SK-N-SH (cell line): ENCODE data around the gene IKZF1.

Experiments
- POLR2AphosphoS5 ChIP-seq: IDR thresholded peaks from 2 replicates; pipeline ENCODE4 v1.6.1; 2012; ENCODE audit warnings: low read depth, low read length
- TF ChIP-seq, protein P1 (sequence below): IDR thresholded peaks from 2 replicates; pipeline ENCODE4 v1.6.1; 2012; ENCODE audit warnings: mild to moderate bottlenecking, low read depth, low read length, moderate library complexity

DNA sequence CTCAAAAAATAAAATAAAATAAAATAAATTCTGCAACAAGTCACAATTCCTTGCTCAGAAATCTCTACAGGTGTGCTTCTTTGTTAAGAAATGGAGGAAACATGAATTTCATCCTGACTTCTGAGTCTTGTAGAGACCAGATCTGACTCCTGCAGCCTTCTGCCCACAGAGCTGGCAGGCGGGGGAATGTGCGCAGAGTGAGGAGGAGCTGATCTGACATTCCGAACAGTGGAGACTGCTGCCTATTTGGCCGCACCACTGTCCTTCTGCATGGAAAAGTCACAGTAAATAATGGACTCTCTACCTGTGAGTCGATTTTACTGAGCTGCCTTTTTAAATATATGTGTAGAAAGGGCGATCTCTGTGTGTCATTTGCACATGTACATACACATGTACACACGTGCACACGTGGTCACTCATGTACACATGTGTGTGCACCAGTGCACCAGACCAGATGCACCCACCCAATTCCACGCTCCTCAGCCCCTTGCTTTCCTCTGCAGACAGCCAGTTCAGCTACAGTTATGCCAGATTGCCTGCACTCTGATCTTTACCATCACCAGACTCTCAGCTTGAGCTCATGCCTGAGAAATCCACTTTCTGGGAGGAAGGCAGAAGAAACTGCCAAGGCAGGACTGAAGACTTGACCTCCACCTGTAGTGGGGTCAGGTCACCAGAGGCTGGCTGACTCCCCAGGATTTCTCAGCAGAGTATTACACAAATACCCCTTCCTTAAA, 54.9 kb downstream of the IKZF1 start:
- TF ChIP-seq, protein P1, sequence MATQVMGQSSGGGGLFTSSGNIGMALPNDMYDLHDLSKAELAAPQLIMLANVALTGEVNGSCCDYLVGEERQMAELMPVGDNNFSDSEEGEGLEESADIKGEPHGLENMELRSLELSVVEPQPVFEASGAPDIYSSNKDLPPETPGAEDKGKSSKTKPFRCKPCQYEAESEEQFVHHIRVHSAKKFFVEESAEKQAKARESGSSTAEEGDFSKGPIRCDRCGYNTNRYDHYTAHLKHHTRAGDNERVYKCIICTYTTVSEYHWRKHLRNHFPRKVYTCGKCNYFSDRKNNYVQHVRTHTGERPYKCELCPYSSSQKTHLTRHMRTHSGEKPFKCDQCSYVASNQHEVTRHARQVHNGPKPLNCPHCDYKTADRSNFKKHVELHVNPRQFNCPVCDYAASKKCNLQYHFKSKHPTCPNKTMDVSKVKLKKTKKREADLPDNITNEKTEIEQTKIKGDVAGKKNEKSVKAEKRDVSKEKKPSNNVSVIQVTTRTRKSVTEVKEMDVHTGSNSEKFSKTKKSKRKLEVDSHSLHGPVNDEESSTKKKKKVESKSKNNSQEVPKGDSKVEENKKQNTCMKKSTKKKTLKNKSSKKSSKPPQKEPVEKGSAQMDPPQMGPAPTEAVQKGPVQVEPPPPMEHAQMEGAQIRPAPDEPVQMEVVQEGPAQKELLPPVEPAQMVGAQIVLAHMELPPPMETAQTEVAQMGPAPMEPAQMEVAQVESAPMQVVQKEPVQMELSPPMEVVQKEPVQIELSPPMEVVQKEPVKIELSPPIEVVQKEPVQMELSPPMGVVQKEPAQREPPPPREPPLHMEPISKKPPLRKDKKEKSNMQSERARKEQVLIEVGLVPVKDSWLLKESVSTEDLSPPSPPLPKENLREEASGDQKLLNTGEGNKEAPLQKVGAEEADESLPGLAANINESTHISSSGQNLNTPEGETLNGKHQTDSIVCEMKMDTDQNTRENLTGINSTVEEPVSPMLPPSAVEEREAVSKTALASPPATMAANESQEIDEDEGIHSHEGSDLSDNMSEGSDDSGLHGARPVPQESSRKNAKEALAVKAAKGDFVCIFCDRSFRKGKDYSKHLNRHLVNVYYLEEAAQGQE: no peak
- no peak for TF ChIP-seq POLR2AphosphoS5
